ENCODE measurements around the gene RDH5. TPM values are rescaled to one million over a fixed set of nuclear protein-coding genes. Genes with fewer than 3 reads are reported as not detected.

RDH5 gene
- total and polyA plus RNA-seq, 2 of the 4 experiments (the other 2 are of a cell fraction): 7.3 to 18.8 TPM

DNA sequence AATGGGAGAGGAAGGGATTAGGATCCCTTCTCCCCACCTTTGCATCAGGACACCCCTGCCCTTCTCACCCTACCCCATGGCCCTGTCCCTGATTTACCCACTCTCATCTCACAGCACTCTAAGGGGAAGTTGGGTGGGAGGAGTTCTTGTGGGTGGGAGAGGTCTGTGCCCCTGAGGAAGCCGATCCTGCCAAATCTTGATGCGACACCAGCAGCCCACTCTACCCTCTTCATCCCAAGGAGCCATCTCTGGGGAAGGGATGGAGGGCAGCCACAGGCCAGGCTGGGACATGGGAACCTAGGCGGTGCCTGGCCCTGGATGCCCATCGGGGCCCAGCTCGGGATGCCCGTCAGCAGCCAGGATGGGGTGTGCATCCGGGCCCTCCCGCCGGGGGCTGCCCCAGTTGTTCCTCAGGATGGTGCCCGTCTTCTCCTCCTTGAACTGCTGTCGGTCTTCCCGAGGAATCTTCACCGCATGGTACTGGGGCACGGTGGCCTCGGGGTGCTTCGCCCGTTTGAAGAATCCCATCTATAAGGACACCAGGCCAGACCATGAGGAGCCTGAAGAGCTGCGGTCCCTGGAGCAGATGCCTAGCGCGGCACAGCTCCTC is 35.3 kb upstream of the RDH5 start:
- H2AK9ac ChIP-seq (replicated peaks; ENCODE audit: low read depth, low read length, poor library complexity): no peak overlapping the region
- 97% methylated on average over 8 of the region's 20 CpGs; no CpG with 5 or more reads in 1 of the 2 experiments for WGBS, 2 experiments (ENCODE audit: extremely low coverage in 2 of 2, insufficient read length in 1 of 2)
- H3K9me3 ChIP-seq (ENCODE audit: control insufficient read depth, insufficient read depth, low read length): no peaks in the 10 kb centered on the region
- H3K4me1 ChIP-seq (ENCODE audit: control insufficient read depth, insufficient read depth, low read length): peaks cover 2% of the 10 kb centered on the region
- no peak overlapping the region for H2BK20ac ChIP-seq (ENCODE audit: low read depth, low read length)
- no peak overlapping the region for H4K5ac ChIP-seq (ENCODE audit: low read depth, low read length)
- intact Hi-C loops (cut with micrococcal nuclease) (no loop called here), dilution Hi-C loops (cut with HindIII; ENCODE audit: low sequenced_read_pairs, unreplicated experiment) (no loop called here), in situ Hi-C loops (cut with MboI; ENCODE audit: low sequenced_read_pairs) (no loop called here)
- no peak overlapping the region for H3K4me2 ChIP-seq (ENCODE audit: low read depth, low read length)
- H4K8ac ChIP-seq (ENCODE audit: low read depth in 2 of 2, low read length in 2 of 2): no peak overlapping the region
- peaks cover 14% of the 10 kb centered on the region for H3K27me3 ChIP-seq (ENCODE audit: control insufficient read depth, insufficient read depth, low read length)
- H3K9ac ChIP-seq (ENCODE audit: low read depth, low read length): no peak overlapping the region
- ChIA-PET POLR2A (ENCODE audit: unreplicated experiment) (no interaction called here), CTCF (no interaction called here)
- H3K36me3 ChIP-seq (ENCODE audit: control insufficient read depth, insufficient read depth, low read length): no peaks in the 10 kb centered on the region
- no peak overlapping the region for H3K4me3 ChIP-seq (ENCODE audit: insufficient read depth, low read depth, low read length)
- H3K56ac ChIP-seq (ENCODE audit: extremely low read depth, insufficient read depth, low read length): no peak overlapping the region
- H2AFZ ChIP-seq (replicated peaks; ENCODE audit: low read length, poor library complexity): no peak overlapping the region
- no peak for DNase-seq
- no peaks in the 10 kb centered on the region for H3K9me1 ChIP-seq (ENCODE audit: insufficient read depth, low read length)
- H3K23ac ChIP-seq (ENCODE audit: low read depth, low read length): no peak overlapping the region
- H2BK15ac ChIP-seq (ENCODE audit: low read depth, low read length): no peak overlapping the region
- no peak overlapping the region for H2BK5ac ChIP-seq (ENCODE audit: low read depth, low read length, poor library complexity, severe bottlenecking)
- no peak overlapping the region for H2AK5ac ChIP-seq (ENCODE audit: low read depth, low read length)
- no peaks in the 10 kb centered on the region for H3K79me1 ChIP-seq (ENCODE audit: low read depth in 1 of 2, low read length in 2 of 2)
- no peak overlapping the region for H2BK120ac ChIP-seq (ENCODE audit: low read depth, low read length)
- no peak overlapping the region for H4K91ac ChIP-seq (ENCODE audit: insufficient read depth, low read depth, low read length)
- TF ChIP-seq, protein P1, sequence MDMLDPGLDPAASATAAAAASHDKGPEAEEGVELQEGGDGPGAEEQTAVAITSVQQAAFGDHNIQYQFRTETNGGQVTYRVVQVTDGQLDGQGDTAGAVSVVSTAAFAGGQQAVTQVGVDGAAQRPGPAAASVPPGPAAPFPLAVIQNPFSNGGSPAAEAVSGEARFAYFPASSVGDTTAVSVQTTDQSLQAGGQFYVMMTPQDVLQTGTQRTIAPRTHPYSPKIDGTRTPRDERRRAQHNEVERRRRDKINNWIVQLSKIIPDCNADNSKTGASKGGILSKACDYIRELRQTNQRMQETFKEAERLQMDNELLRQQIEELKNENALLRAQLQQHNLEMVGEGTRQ (IDR thresholded peaks at IDR 0.05; ENCODE audit: low read depth, low read length): no peak
- TF ChIP-seq RFX5 (IDR thresholded peaks at IDR 0.05; ENCODE audit: low read depth, low read length) (no peak), CEBPB (IDR thresholded peaks at IDR 0.05; ENCODE audit: low read depth, low read length) (no peak), MAZ (IDR thresholded peaks at IDR 0.05; ENCODE audit: borderline replicate concordance, low read depth, low read length) (no peak), MAFK (IDR thresholded peaks at IDR 0.05; ENCODE audit: low read depth, low read length) (no peak), POLR2A (IDR thresholded peaks at IDR 0.05; ENCODE audit: low read depth, low read length) (no peak)
- TF ChIP-seq, protein P2, sequence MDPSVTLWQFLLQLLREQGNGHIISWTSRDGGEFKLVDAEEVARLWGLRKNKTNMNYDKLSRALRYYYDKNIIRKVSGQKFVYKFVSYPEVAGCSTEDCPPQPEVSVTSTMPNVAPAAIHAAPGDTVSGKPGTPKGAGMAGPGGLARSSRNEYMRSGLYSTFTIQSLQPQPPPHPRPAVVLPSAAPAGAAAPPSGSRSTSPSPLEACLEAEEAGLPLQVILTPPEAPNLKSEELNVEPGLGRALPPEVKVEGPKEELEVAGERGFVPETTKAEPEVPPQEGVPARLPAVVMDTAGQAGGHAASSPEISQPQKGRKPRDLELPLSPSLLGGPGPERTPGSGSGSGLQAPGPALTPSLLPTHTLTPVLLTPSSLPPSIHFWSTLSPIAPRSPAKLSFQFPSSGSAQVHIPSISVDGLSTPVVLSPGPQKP (IDR thresholded peaks at IDR 0.05; ENCODE audit: borderline replicate concordance, low read depth, low read length): no peak
- H3K4ac ChIP-seq (ENCODE audit: low read depth, low read length): no peak overlapping the region
- no peak overlapping the region for H3K27ac ChIP-seq (ENCODE audit: insufficient read depth, low read length)
- ATAC-seq (ENCODE audit: low read depth): no peak
- no peak overlapping the region for H3K18ac ChIP-seq (ENCODE audit: low read depth, low read length)
- no peaks in the 10 kb centered on the region for H4K20me1 ChIP-seq (ENCODE audit: insufficient read depth, low read length)
- no peak overlapping the region for H3K14ac ChIP-seq (replicated peaks; ENCODE audit: low read depth, low read length)
- no TSS peak for BruUV-seq (replicated peaks)
